HepG2 (cell line): ENCODE results near the gene PSMD1. TPM values are rescaled to one million over a fixed set of nuclear protein-coding genes. Genes with fewer than 3 reads are reported as not detected.

Source experiments
- DMTF1 ChIP-seq: sonication (generic); formaldehyde crosslinking; IDR thresholded peaks from 2 replicates; pipeline ENCODE4 v1.4.0; 2020; ENCODE audit warnings: mild to moderate bottlenecking, missing genetic modification reagents
- ELK4 ChIP-seq: sonication (generic); formaldehyde crosslinking; IDR thresholded peaks from 2 replicates; pipeline ENCODE4 v1.9.0; 2021; ENCODE audit warnings: missing genetic modification reagents, borderline replicate concordance
- FOXA1 ChIP-seq, 2 experiments: fragments of 450-650 bp in 1 of 2; sonication (generic) in 1 of 2; formaldehyde crosslinking in 1 of 2; IDR thresholded peaks; 2 replicates each; pipeline versions ENCODE4 v1.4.0 to v1.6.1; 2016 to 2020; ENCODE audit warnings: missing genetic modification reagents in 1 of 2
- MNT ChIP-seq: fragments of 450-650 bp; IDR thresholded peaks from 2 replicates; pipeline ENCODE4 v1.6.1; 2016
- MTA3 ChIP-seq: sonication (generic); formaldehyde crosslinking; IDR thresholded peaks from 2 replicates; pipeline ENCODE4 v1.4.0; 2020; ENCODE audit warnings: missing genetic modification reagents
- POLR2A ChIP-seq, 2 experiments: IDR thresholded peaks; 2 replicates each; pipeline ENCODE4 v1.6.1; 2011; ENCODE audit warnings: low read depth in 2 of 2, low read length in 2 of 2, mild to moderate bottlenecking in 1 of 2, moderate library complexity in 1 of 2; ENCODE audit not compliant: insufficient read depth in 1 of 2
- POLR2G ChIP-seq: fragments of 200-400 bp; formaldehyde crosslinking; IDR thresholded peaks from 2 replicates; pipeline ENCODE4 v1.6.1; 2018; ENCODE audit warnings: mild to moderate bottlenecking, low read depth, low read length, moderate library complexity
- RFXANK ChIP-seq: IDR thresholded peaks from 2 replicates; pipeline ENCODE4 v1.6.1; 2016
- SALL1 ChIP-seq: sonication (generic); formaldehyde crosslinking; IDR thresholded peaks from 2 replicates; pipeline ENCODE4 v1.8.0; 2022; ENCODE audit warnings: mild to moderate bottlenecking, missing genetic modification reagents
- ZFAT ChIP-seq: sonication (generic); formaldehyde crosslinking; conservative IDR thresholded peaks from 2 replicates; pipeline ENCODE4 v1.8.1; 2023; ENCODE audit warnings: missing genetic modification reagents, inconsistent platforms
- ZNF10 ChIP-seq: sonication (generic); formaldehyde crosslinking; IDR thresholded peaks from 2 replicates; pipeline ENCODE4 v1.4.0; 2020; ENCODE audit warnings: mild to moderate bottlenecking, low read depth, missing genetic modification reagents, borderline replicate concordance
- ZNF282 ChIP-seq: fragments of 450-650 bp; IDR thresholded peaks from 2 replicates; pipeline ENCODE4 v1.6.1; 2018; ENCODE audit not compliant: partially characterized antibody
- ZNF318 ChIP-seq: sonication (generic); formaldehyde crosslinking; IDR thresholded peaks from 2 replicates; pipeline ENCODE4 v1.4.0; 2020; ENCODE audit warnings: mild to moderate bottlenecking, missing genetic modification reagents
- ZNF710 ChIP-seq: sonication (generic); formaldehyde crosslinking; IDR thresholded peaks from 2 replicates; pipeline ENCODE4 v1.5.0; 2020; ENCODE audit warnings: mild to moderate bottlenecking, missing genetic modification reagents, borderline replicate concordance
- polyA plus RNA-seq, 8 experiments: library from polyadenylated mRNA; depleted of rRNA in 3 of 8; stranded (reverse) in 7 of 8; unstranded in 1 of 8; fragments of >200 nt; fragmentation: Illumina TruSeq in 4 of 8; extraction: Trizol in 4 of 8; gene quantifications; 2 replicates each; pipeline versions ENCODE4 v1.2.1 to v1.2.3, GENCODE V29; 2011 to 2016; ENCODE audit warnings: low read depth in 4 of 8, missing spikeins in 1 of 8, mixed read lengths in 1 of 8; ENCODE audit not compliant: insufficient read depth in 1 of 8
- total RNA-seq, 5 experiments: library from RNA; depleted of rRNA; stranded (reverse); fragments of >200 nt; fragmentation: Illumina TruSeq; extraction: Trizol; gene quantifications; 2 replicates each; pipeline ENCODE4 v1.2.3, GENCODE V29; 2016; ENCODE audit warnings: low read depth in 1 of 5

Gene PSMD1
- total and polyA plus RNA-seq, 2 of the 13 experiments (the other 11 are each of a cell fraction or from before 2014, with no cell fraction given) = 136 to 191 TPM

GRCh38 chr2:231047274-231047922, 9.3 kb upstream of the PSMD1 start (continued):
- TF ChIP-seq ZNF282 (no peak), SALL1 (CRISPR knock-in tag) (peak; percentile 24), MNT (no peak), MTA3 (CRISPR knock-in tag) (no peak), POLR2A (IDR thresholded peaks at IDR 0.05; ENCODE audit: insufficient read depth in 1 of 2, low read depth in 2 of 2, low read length in 2 of 2) (no peak; a peak in 1 of 4 replicates), FOXA1 (IDR thresholded peaks at IDR 0.05) (no peak), FOXA1 (CRISPR knock-in tag; IDR thresholded peaks at IDR 0.05) (peak; percentile 78), ZFAT (CRISPR knock-in tag) (no peak), ZNF710 (CRISPR knock-in tag) (peak; percentile 64; the same call in 1 of the 2 replicates), ELK4 (no peak), ZNF10 (no peak), RFXANK (no peak), ZNF318 (CRISPR knock-in tag) (no peak), POLR2G (no peak), DMTF1 (no peak)
